NCI-H146 (cell line): ENCODE data around the gene SLC38A7.
A peak's percentile ranks its signal among the peaks of the same experiment; 100 is the strongest.
"Not testable (repeated sequence)": the region's sequence is repeated elsewhere in the genome, so short reads cannot be mapped to it uniquely, and the experiment has no call there.

ENCODE experiments used
- DNase-seq: peaks from one replicate; lab custom pipeline; 2025; lab: John Stamatoyannopoulos, UW

Gene SLC38A7

GRCh38 chr16:58678269-58678668 lies 6.3 kb downstream of the SLC38A7 start:
- no peak for DNase-seq

GRCh38 chr16:58670946-58671583 lies 13.5 kb downstream of the SLC38A7 start:
- no peak for DNase-seq

DNA sequence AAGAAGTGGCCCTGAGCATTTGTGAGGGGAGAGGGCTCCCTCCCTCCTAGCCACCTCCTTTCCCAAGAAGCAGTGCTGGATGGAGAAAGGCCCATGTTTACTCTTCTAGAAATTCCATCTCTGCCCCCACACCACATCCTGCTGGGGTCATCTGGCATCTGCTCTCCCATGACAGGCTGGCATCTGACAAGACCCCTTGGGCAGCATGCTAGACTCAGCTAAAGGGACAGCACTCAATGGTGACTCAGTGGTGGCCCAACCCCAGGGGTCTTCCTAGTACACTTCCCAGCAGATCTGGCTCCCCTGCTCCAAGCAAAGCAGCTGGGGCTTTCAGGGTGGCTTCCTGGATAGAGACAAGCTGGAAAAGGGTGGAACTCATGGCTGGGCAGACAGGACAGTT lies 14.4 kb downstream of the SLC38A7 start:
- no peak for DNase-seq

GRCh38 chr16:58665200-58665599 lies 19.4 kb downstream of the SLC38A7 start:
- DNase-seq: no peak

- peak; percentile 55 for DNase-seq
These were observed 23.3 kb downstream of the SLC38A7 start for GRCh38 chr16:58661199-58661830.

DNA sequence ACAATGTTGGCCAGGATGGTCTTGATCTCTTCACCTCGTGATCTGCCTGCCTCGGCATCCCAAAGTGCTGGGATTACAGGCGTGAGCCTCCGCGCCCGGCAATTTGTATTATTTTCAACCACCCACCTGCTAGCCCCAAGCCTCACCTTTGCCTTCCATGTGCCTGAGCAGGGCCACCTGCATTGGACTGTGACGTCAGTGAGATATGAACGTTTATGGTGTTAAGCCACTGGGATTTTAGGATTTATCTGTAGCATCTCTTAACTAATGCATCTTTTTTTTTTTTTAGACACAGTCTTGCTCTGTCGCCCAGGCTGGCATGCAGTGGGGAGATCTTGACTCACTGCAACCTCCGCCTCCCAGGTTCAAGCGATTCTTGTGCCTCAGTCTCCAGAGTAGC lies 24.7 kb downstream of the SLC38A7 start:
- not testable (repeated sequence) for DNase-seq

GRCh38 chr16:58658796-58659211 lies 25.8 kb downstream of the SLC38A7 start:
- no peak for DNase-seq

GRCh38 chr16:58656899-58657298 lies 27.7 kb downstream of the SLC38A7 start:
- DNase-seq: no peak

DNA sequence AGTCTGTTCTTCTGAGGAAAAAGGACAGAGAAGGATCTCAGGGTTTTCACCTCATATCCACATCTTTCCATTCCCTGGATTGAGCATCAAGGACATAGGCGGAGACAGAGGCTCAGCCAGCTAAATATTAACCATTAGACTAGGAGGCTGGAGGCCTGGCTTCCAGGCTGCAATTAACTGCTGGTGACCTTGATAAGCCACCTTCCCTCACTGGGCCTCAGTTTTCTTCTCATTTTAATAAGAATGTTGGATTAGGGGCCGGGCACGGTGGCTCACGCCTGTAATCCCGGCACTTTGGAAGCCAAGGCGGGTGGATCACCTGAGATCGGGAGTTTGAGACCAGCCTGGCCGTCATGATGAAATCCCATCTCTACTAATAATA lies 29.4 kb downstream of the SLC38A7 start:
- no peak for DNase-seq

DNA sequence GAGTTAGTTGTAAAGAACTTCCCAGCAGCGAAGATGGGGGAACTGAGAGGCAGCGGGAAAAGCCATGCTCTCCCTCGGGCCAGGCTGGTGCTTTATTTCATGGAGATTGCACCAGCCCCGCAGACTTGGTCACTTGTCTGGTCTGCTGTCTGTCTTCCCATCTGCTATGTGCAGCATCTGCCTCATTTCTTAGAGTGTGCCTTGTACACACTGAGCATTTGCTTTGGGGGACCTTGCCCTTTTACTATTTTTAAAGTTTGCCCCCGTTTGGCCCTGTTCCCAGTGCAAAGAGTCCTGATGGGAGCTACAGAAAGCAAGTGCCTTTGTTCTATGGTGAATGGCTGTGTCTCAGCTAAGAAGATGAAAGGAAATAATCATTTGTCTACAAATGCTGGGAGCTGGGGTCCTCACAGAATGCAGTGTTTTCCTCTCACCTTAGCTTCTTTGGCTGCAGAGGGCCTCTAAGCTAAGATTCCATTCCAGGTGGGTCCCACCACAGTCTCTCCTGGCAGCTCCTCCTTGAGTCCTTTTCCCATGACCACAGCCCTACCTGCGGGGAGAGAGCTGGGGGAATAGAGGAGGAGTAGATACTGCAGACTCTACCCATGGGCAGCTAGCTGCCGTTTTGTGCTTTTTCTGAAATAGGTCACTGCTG lies 29.9 kb downstream of the SLC38A7 start:
- DNase-seq: no peak

- peak; percentile 41 for DNase-seq
These were observed 31.8 kb downstream of the SLC38A7 start for GRCh38 chr16:58652741-58653140.

DNA sequence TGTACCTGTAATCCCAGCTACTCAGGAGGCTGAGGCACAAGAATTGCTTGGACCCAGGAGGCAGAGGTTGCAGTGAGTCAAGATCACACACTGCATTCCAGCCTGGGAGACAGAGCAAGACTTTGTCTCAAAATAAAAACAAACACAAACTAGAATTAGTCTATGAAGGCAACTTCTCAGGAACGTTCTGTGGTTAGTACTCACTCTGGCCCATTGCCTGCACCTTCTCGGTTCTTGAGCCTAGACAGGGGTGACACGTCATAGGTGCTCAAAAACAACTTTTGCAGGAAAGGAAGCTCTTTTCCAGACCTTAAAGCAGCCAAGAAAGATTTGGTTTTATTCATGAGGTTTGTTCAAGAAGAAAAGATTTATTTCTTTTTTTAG lies 32.6 kb downstream of the SLC38A7 start:
- no peak for DNase-seq

- no peak for DNase-seq
These were observed 34.9 kb downstream of the SLC38A7 start for GRCh38 chr16:58649707-58650106.

GRCh38 chr16:58647107-58647506 lies 37.5 kb downstream of the SLC38A7 start:
- no peak for DNase-seq

DNA sequence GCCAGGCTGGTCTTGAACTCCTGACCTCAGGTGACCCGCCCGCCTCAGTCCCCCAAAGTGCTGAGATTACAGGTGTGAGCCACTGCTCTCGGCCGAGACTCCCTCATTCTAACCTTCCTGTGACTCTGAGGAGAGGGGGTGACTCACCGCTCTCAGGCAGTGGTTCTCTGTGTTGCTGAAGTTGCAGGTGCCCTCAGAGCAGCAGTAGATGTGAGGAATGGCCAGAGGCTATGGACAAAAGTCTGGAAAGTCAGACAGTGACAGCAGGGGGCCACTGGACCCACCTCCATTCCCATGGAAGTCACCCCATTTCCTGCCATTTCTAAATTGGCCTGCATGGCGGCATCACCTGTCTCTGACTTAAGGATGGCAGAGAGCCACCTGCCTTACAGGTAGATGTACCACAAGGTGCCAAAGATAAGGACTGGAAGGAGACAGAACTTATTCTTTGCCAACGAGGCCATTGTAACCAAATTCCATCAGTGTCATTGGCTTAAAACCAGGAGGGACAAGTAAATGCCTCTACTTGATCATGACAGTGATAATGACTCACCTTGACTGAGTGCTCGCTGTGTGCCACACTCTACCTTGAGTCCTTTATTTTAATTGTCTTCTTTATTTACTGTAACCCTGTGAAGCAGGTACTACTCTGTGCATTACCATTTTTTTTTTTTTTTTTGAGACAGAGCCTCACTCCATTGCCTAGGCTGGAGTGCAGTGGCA lies 39.6 kb downstream of the SLC38A7 start:
- peak; percentile 25 for DNase-seq

DNA sequence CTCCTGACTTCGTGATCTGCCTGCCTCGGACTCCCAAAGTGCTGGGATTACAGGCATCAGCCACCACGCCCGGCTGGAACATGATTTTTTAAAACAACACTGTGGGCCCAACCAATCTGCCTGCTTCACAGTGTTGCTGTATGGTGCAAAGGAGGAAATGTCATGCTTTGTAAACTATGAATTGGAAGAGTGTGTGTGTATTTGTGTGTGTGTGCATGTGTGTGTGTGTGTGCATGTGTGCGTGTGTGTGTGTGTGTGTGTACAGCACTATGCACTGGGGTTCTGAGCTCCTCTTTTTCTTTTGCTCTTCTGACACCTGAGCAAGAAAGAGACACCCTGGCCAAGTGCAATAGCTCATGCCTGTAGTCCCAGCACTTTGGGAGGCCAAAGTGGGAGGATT lies 40.5 kb downstream of the SLC38A7 start:
- no peak for DNase-seq

- DNase-seq: no peak
These were observed 43.6 kb downstream of the SLC38A7 start for GRCh38 chr16:58640949-58641348.

GRCh38 chr16:58639836-58640235 lies 44.7 kb downstream of the SLC38A7 start:
- DNase-seq: no peak

DNA sequence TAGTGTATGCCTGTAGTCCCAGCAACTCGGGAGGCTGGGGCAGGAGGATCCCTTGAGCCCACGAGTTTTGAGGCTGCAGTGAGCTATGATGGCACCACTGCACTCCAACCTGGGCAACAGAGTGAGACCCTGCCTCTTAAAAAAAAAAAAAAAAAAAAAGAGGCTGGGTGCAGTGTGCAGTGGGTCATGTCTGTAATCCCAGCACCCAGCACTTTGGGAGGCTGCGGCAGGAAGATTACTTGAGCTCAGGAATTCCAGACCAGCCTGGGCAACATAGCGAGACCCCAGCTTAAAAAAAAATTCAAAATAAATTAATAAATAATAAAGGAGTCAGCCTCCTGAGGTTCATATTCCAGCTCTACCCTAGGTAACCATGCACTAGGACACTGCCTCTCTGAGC lies 45.3 kb downstream of the SLC38A7 start:
- DNase-seq: no peak

DNA sequence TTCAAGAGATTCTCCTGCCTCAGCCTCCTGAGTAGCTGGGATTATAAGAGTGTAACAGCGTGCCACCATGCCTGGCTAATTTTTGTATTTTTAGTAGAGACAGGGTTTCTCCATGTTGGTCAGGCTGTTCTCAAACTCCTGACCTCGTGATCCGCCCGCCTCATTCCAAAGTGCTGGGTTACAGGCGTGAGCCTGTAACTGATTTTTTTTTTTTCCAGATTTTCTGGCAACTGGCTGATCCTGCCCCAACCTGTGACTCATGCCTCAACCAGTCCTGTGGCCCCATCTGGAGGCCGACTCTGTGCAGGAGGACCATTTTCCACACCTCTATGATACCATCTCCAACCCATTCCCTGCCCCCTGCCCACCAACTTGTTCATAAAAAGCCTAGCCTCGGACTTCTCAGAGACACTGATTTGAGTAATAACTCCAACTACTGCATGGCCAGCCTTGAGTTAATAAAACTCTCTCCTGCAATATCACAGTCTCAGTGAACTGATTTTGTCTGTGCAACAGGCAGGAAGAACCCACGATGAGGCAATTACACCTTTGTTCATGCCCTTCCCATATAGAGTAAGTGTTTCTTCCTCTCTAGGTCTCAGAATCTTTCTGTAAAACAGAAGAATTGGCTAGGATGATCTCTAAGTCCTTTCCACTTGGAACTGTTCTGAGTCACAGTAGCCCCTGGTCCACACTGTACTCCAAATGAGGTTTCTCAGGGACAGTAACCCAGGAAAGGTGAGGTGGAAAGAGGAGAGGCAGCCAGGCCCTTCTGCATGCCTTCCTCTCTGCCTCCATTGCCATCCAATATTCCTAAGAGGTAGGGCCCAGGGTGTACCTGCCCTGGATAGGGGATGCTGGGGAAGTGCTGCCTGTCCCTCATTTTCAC lies 46.2 kb downstream of the SLC38A7 start:
- DNase-seq: no peak

GRCh38 chr16:58637021-58637420 lies 47.5 kb downstream of the SLC38A7 start:
- DNase-seq: not testable (repeated sequence)

- no peak for DNase-seq
These were observed 48.1 kb downstream of the SLC38A7 start for GRCh38 chr16:58636466-58636865.
